GM21381 (cell line): ENCODE measurements around the gene PLEKHA6.
"Not testable (repeated sequence)": the region's sequence is repeated elsewhere in the genome, so short reads cannot be mapped to it uniquely, and the experiment has no call there.

Experiments used
- ATAC-seq: cut with Tn5 transposase; IDR thresholded peaks from one replicate; pipeline ENCODE4 v1.9.1; 2021; ENCODE audit warnings: mild to moderate bottlenecking, moderate library complexity; ENCODE audit not compliant: unreplicated experiment

Gene PLEKHA6

GRCh38 chr1:204337036-204337429 lies 22.7 kb downstream of the PLEKHA6 start:
- ATAC-seq: no peak

- no peak for ATAC-seq
These were observed 23.2 kb downstream of the PLEKHA6 start for GRCh38 chr1:204336421-204337035.

GRCh38 chr1:204335533-204335932 lies 24.2 kb downstream of the PLEKHA6 start:
- no peak for ATAC-seq

- ATAC-seq: no peak
These were observed 24.6 kb downstream of the PLEKHA6 start for GRCh38 chr1:204335085-204335484.

- ATAC-seq: no peak
These were observed 25.3 kb downstream of the PLEKHA6 start for GRCh38 chr1:204334455-204334854.

- ATAC-seq: no peak
These were observed 26.3 kb downstream of the PLEKHA6 start for GRCh38 chr1:204333427-204333826.

- no peak for ATAC-seq
These were observed 27.8 kb downstream of the PLEKHA6 start for GRCh38 chr1:204331847-204332487.

- no peak for ATAC-seq
These were observed 28.5 kb downstream of the PLEKHA6 start for GRCh38 chr1:204331275-204331674.

- not testable (repeated sequence) for ATAC-seq
These were observed 31.9 kb downstream of the PLEKHA6 start for GRCh38 chr1:204327870-204328269.

- no peak for ATAC-seq
These were observed 32.4 kb downstream of the PLEKHA6 start for GRCh38 chr1:204327359-204327758.

GRCh38 chr1:204326771-204327300 lies 32.9 kb downstream of the PLEKHA6 start:
- no peak for ATAC-seq

GRCh38 chr1:204325944-204326343 lies 33.8 kb downstream of the PLEKHA6 start:
- no peak for ATAC-seq

- no peak for ATAC-seq
These were observed 35.8 kb downstream of the PLEKHA6 start for GRCh38 chr1:204323887-204324286.

GRCh38 chr1:204322339-204322868 lies 37.3 kb downstream of the PLEKHA6 start:
- no peak for ATAC-seq

GRCh38 chr1:204321665-204322064 lies 38.1 kb downstream of the PLEKHA6 start:
- no peak for ATAC-seq

GRCh38 chr1:204321051-204321450 lies 38.7 kb downstream of the PLEKHA6 start:
- no peak for ATAC-seq

- ATAC-seq: no peak
These were observed 39.3 kb downstream of the PLEKHA6 start for GRCh38 chr1:204320382-204320804.

GRCh38 chr1:204319462-204319861 lies 40.3 kb downstream of the PLEKHA6 start:
- ATAC-seq: no peak

- no peak for ATAC-seq
These were observed 40.7 kb downstream of the PLEKHA6 start for GRCh38 chr1:204319027-204319426.

GRCh38 chr1:204318324-204318723 lies 41.4 kb downstream of the PLEKHA6 start:
- no peak for ATAC-seq

GRCh38 chr1:204317170-204317569 lies 42.6 kb downstream of the PLEKHA6 start:
- no peak for ATAC-seq

GRCh38 chr1:204316164-204316563 lies 43.6 kb downstream of the PLEKHA6 start:
- no peak for ATAC-seq
